Spleen (tissue), 7 donors: ENCODE measurements around the gene C22orf39.

Source experiments
- CTCF ChIP-seq, 11 experiments: fragments of 200-600 bp in 7 of 11; fragments of 450-650 bp in 4 of 11; sonication (generic) in 4 of 11; IDR thresholded peaks in 8 of 11; conservative IDR thresholded peaks in 3 of 11; 1 replicate in 7 of 11; 2 replicates in 4 of 11; pipeline versions ENCODE4 v1.4.0 to v1.8.0; 2016 to 2021; ENCODE audit warnings: antibody characterized with exemption in 11 of 11, inconsistent platforms in 4 of 11, mild to moderate bottlenecking in 1 of 11
- POLR2A ChIP-seq, 3 donors: fragments of 450-650 bp; IDR thresholded peaks; one replicate each; pipeline ENCODE4 v1.5.1; 2017; ENCODE audit warnings: antibody characterized with exemption in 3 of 3, mild to moderate bottlenecking in 1 of 3
- donor health status: DM: no; HTN: no; CAD: no; lungs with moderate emphysema.
- donor health status: DM: no; HTN: no; CAD: no.
- donor health status: DM: no; HTN: no; CAD: no.

- TF ChIP-seq CTCF (IDR thresholded peaks at IDR 0.05 in 8 of 11, conservative IDR thresholded peaks at IDR 0.05 in 3 of 11) (no peak), POLR2A (IDR thresholded peaks at IDR 0.05) (no peak)
These were observed 5.3 kb downstream of the C22orf39 start for GRCh38 chr22:19442166-19442565.
